CD8-positive, alpha-beta memory T cell (primary cell): Measurements from ENCODE around the gene USP47. TPM values are rescaled to one million over a fixed set of nuclear protein-coding genes. Genes with fewer than 3 reads are reported as not detected.
"Not testable (repeated sequence)": the region's sequence is repeated elsewhere in the genome, so short reads cannot be mapped to it uniquely, and the experiment has no call there.

Experiments used
- CTCF ChIA-PET: fragments of 350-600 bp; sonication (Branson Sonifier 250); formaldehyde crosslinking; loops from one replicate; lab custom pipeline; 2021; ENCODE audit warnings: antibody characterized with exemption; lab: Charles Lee
- POLR2A ChIA-PET: fragments of 350-600 bp; sonication (Branson Sonifier 250); formaldehyde crosslinking; loops from one replicate; lab custom pipeline; 2021; ENCODE audit warnings: antibody characterized with exemption; lab: Charles Lee
- DNase-seq, 5 donors: peaks; one replicate each; pipeline versions ENCODE4 v3.0.0 to v3.0.0-alpha.2; 2020 to 2022; ENCODE audit warnings: mixed read lengths in 1 of 5
- H3K27ac ChIP-seq: one replicate; pipeline ENCODE4 v1.7.0; 2013; ENCODE audit warnings: low read depth, mild to moderate bottlenecking, low read length, moderate library complexity
- H3K27me3 ChIP-seq: 2 replicates; pipeline ENCODE4 v1.7.0; 2013; ENCODE audit warnings: low read length, mild to moderate bottlenecking; ENCODE audit not compliant: insufficient read depth, poor library complexity, severe bottlenecking
- H3K36me3 ChIP-seq: 2 replicates; pipeline ENCODE4 v1.7.0; 2013; ENCODE audit warnings: mild to moderate bottlenecking, low read length, moderate library complexity; ENCODE audit not compliant: insufficient read depth
- H3K4me1 ChIP-seq: 2 replicates; pipeline ENCODE4 v1.7.0; 2013; ENCODE audit warnings: mild to moderate bottlenecking, low read length, moderate library complexity; ENCODE audit not compliant: insufficient read depth
- H3K4me3 ChIP-seq: 2 replicates; pipeline ENCODE4 v1.7.0; 2013; ENCODE audit warnings: mild to moderate bottlenecking, low read length
- H3K9me3 ChIP-seq: 2 replicates; pipeline ENCODE4 v1.7.0; 2013; ENCODE audit warnings: mild to moderate bottlenecking, low read length
- H3K27ac Mint-ChIP-seq, 8 donors: one replicate each; pipeline ENCODE4 v1.8.0; 2020 to 2021; ENCODE audit warnings: mixed read lengths in 8 of 8, mild to moderate bottlenecking in 6 of 8, inconsistent platforms in 3 of 8, moderate library complexity in 3 of 8
- H3K27me3 Mint-ChIP-seq, 2 donors: one replicate each; pipeline ENCODE4 v1.8.0; 2020 to 2021; ENCODE audit warnings: mixed read lengths in 2 of 2, mild to moderate bottlenecking in 1 of 2, moderate library complexity in 1 of 2
- H3K36me3 Mint-ChIP-seq, 3 donors: one replicate each; pipeline ENCODE4 v1.8.0; 2020 to 2021; ENCODE audit warnings: mixed read lengths in 3 of 3, inconsistent platforms in 1 of 3, mild to moderate bottlenecking in 1 of 3
- H3K4me1 Mint-ChIP-seq, 3 donors: one replicate each; pipeline ENCODE4 v1.8.0; 2020 to 2021; ENCODE audit warnings: mixed read lengths in 3 of 3, inconsistent platforms in 1 of 3, mild to moderate bottlenecking in 1 of 3
- H3K4me3 Mint-ChIP-seq, 7 donors: one replicate each; pipeline ENCODE4 v1.8.0; 2020 to 2021; ENCODE audit warnings: mixed read lengths in 7 of 7, mild to moderate bottlenecking in 6 of 7, moderate library complexity in 4 of 7, inconsistent platforms in 2 of 7
- H3K9me3 Mint-ChIP-seq, 5 donors: one replicate each; pipeline ENCODE4 v1.8.0; 2020 to 2022; ENCODE audit warnings: mixed read lengths in 5 of 5, mild to moderate bottlenecking in 3 of 5, moderate library complexity in 2 of 5, inconsistent platforms in 1 of 5
- polyA plus RNA-seq: library from polyadenylated mRNA; unstranded; fragments of 300-500 nt; fragmentation: Illumina TruSeq; gene quantifications from one replicate; pipeline ENCODE4 v1.2.3, GENCODE V29; 2021
- total RNA-seq, 2 experiments: library from RNA; stranded (reverse); gene quantifications; one replicate each; pipeline ENCODE4 v1.2.3, GENCODE V29; 2021

Gene USP47
- total and polyA plus RNA-seq, 3 experiments from 2014 or later = 47.0 to 53.8 (median 50.2) TPM

DNA sequence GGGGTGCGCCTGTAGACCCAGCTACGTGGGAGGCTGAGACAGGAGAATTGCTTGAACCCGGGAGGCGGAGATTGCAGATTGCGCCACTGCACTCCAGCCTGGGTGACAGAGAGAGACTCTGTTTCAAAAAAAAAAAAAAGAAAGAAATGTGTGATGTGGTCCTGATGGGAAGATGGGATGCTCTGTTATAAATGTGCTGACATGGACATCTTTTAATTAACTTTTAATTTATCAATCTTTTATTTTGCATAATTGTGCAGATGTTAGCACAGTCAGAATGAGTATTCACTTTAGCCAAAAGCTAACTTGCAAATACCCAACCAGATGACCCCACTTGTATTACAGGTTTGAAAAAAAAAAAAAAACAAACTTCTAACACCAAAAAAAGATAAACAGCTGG lies 23.8 kb upstream of the USP47 start:
- ChIA-PET CTCF (interaction anchor here (0.9 to 1.0 kb wide), 3 partner anchors 20 to 471 kb away, joined by 3 read pairs; no protein-coding TSS in a partner anchor), POLR2A (interaction anchor here (0.6 kb wide), 1 partner anchor 1273 kb away, joined by 7 read pairs; no protein-coding TSS in a partner anchor)
- Mint-ChIP-seq H3K27me3 (peaks cover 5 to 8% of the 10 kb centered on the region in 2 donors), H3K4me1 (peaks cover 0 to 3% (median 0%) of the 10 kb centered on the region in 3 donors), H3K4me3 (no peak overlapping the region), H3K9me3 (no peaks in the 10 kb centered on the region), H3K27ac (no peak overlapping the region), H3K36me3 (no peaks in the 10 kb centered on the region)
- no peaks in the 10 kb centered on the region for H3K4me1 ChIP-seq
- no peaks in the 10 kb centered on the region for H3K36me3 ChIP-seq
- DNase-seq = no peak
- no peak overlapping the region for H3K27ac ChIP-seq
- H3K4me3 ChIP-seq = no peak overlapping the region
- H3K9me3 ChIP-seq = no peaks in the 10 kb centered on the region
- no peaks in the 10 kb centered on the region for H3K27me3 ChIP-seq

DNA sequence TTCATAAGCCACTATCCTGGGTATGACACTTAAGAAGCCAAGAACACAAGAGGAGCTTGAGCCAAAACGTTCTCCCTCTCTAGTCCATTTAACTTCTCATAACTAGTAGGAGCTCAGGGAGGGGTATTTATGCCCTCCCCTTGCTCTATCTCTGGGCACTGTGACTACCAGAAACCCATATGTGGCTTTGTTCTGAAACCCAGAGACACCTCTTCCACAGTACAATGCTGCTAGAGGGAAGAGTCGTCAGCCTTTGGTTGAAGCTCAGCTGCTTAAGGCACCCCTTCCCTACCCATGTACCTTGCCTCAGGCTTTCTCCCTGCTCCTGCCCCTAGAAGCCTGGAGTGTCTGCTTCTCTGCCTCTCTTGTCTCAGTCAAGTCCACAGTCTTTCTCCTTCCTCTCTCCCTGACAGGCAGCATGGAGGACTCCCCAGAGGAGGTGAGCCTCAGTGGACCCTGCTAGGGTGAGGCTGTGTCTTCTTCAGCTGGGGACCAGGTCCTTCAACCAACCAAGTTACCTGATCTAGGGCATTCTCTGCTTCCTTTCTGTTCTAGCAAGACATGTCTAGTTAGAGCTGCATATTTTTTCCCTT lies 23.1 kb upstream of the USP47 start:
- H3K4me1 Mint-ChIP-seq = peaks cover 0 to 3% (median 0%) of the 10 kb centered on the region in 3 donors
- H3K4me3 Mint-ChIP-seq = no peak overlapping the region
- Histone ChIP-seq H3K27ac (no peak overlapping the region), H3K4me3 (no peak overlapping the region), H3K9me3 (no peaks in the 10 kb centered on the region), H3K4me1 (no peaks in the 10 kb centered on the region), H3K27me3 (no peaks in the 10 kb centered on the region), H3K36me3 (no peaks in the 10 kb centered on the region)
- H3K27ac Mint-ChIP-seq = peak overlapping the region in 3 of 8 donors; percentile 24 to 73 (median 31)
- ChIA-PET POLR2A (interaction anchor here (0.6 kb wide), 2 partner anchors 252 to 1272 kb away, joined by 3 to 7 read pairs; no protein-coding TSS in a partner anchor), CTCF (interaction anchor here (0.9 to 1.0 kb wide), 2 partner anchors 20 to 471 kb away, joined by 3 read pairs; no protein-coding TSS in a partner anchor)
- no peak for DNase-seq
- no peaks in the 10 kb centered on the region for H3K9me3 Mint-ChIP-seq
- no peaks in the 10 kb centered on the region for H3K36me3 Mint-ChIP-seq
- H3K27me3 Mint-ChIP-seq = peaks cover 3 to 8% of the 10 kb centered on the region in 2 donors

DNA sequence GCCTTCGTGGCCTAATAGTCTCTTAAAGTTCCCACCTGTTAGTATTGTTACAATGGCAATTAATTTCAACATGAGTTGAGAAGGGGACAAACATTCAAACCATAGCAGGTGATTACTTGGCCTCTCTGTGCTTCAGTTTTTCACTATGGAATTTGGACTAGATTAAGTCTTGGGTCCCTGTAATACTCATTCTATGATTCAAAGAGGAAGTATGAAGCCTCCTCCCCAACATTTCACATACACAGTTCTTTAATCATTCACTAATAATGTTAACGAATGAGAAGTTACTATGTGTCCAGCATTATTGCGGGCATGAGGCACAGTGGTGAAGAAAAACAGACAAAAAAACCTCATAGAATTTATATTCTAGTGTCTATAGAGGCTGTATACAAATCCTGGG lies 19.9 kb upstream of the USP47 start:
- no peak overlapping the region for H3K27ac Mint-ChIP-seq
- Histone ChIP-seq H3K4me3 (no peak overlapping the region), H3K4me1 (no peaks in the 10 kb centered on the region), H3K27ac (no peak overlapping the region), H3K36me3 (no peaks in the 10 kb centered on the region), H3K9me3 (no peaks in the 10 kb centered on the region), H3K27me3 (no peaks in the 10 kb centered on the region)
- H3K4me3 Mint-ChIP-seq = no peak overlapping the region
- H3K9me3 Mint-ChIP-seq = peaks cover 0 to 2% (median 0%) of the 10 kb centered on the region in 5 donors
- H3K36me3 Mint-ChIP-seq = peaks cover 0 to 7% (median 1%) of the 10 kb centered on the region in 3 donors
- POLR2A ChIA-PET = no interaction called here
- CTCF ChIA-PET = no interaction called here
- H3K4me1 Mint-ChIP-seq = peaks cover 0 to 3% (median 0%) of the 10 kb centered on the region in 3 donors
- no peak for DNase-seq
- peaks cover 3 to 7% of the 10 kb centered on the region in 2 donors for H3K27me3 Mint-ChIP-seq

DNA sequence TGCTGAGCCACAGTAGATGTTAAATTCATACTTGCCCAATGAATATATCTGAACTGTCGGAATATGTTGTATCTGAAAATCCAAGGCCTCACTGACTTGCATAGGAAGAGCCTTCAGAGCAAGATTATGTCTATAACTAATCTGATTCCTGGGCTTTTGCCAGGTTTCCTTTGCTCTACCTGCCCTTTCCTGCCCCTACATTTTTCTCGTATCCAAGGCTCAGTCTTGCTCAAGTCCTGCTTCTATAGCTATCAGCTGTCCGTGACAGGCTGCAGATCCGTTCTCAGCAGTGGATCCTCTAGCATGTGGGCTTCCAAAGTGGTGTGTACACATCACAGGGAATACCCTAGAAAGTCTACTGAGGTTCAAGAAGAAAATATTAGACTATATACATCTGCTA lies 18.8 kb upstream of the USP47 start:
- no peak overlapping the region for H3K27ac ChIP-seq
- H3K4me3 Mint-ChIP-seq = no peak overlapping the region
- no peak overlapping the region for H3K4me3 ChIP-seq
- peaks cover 3% of the 10 kb centered on the region in 2 donors for H3K27me3 Mint-ChIP-seq
- ChIA-PET CTCF (no interaction called here), POLR2A (no interaction called here)
- H3K9me3 ChIP-seq = no peaks in the 10 kb centered on the region
- H3K36me3 Mint-ChIP-seq = peaks cover 0 to 7% (median 1%) of the 10 kb centered on the region in 3 donors
- no peaks in the 10 kb centered on the region for H3K27me3 ChIP-seq
- no peak overlapping the region for H3K27ac Mint-ChIP-seq
- no peaks in the 10 kb centered on the region for H3K36me3 ChIP-seq
- DNase-seq = no peak
- no peaks in the 10 kb centered on the region for H3K4me1 ChIP-seq
- peaks cover 0 to 3% (median 0%) of the 10 kb centered on the region in 3 donors for H3K4me1 Mint-ChIP-seq
- H3K9me3 Mint-ChIP-seq = peaks cover 0 to 2% (median 0%) of the 10 kb centered on the region in 5 donors

DNA sequence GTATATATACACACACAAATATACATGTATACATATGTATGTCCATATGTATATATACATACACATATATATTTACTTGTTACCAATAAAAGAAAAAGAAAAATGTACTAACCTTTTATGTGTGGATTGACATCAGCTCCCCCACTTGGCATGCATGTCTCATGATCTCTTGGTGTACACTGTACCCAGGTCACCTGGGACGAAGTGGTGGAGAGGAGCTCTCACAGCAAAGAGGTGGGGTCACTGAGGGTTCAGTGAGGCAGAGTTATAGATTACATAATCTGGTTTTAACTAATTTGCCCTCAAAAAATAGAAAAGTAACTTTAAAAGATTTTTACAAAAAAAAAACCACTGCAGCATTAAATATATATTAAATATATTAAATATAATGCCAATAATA lies 15.5 kb upstream of the USP47 start:
- ChIA-PET CTCF (no interaction called here), POLR2A (no interaction called here)
- Histone ChIP-seq H3K9me3 (no peaks in the 10 kb centered on the region), H3K36me3 (no peaks in the 10 kb centered on the region), H3K27me3 (no peaks in the 10 kb centered on the region), H3K27ac (no peak overlapping the region), H3K4me1 (no peaks in the 10 kb centered on the region), H3K4me3 (no peak overlapping the region)
- peaks cover 0 to 7% (median 1%) of the 10 kb centered on the region in 3 donors for H3K36me3 Mint-ChIP-seq
- H3K9me3 Mint-ChIP-seq = peaks cover 0 to 2% (median 0%) of the 10 kb centered on the region in 5 donors
- no peak overlapping the region for H3K4me3 Mint-ChIP-seq
- H3K27ac Mint-ChIP-seq = no peak overlapping the region
- DNase-seq = no peak
- H3K4me1 Mint-ChIP-seq = no peaks in the 10 kb centered on the region
- H3K27me3 Mint-ChIP-seq = peaks cover 2 to 3% of the 10 kb centered on the region in 2 donors

DNA sequence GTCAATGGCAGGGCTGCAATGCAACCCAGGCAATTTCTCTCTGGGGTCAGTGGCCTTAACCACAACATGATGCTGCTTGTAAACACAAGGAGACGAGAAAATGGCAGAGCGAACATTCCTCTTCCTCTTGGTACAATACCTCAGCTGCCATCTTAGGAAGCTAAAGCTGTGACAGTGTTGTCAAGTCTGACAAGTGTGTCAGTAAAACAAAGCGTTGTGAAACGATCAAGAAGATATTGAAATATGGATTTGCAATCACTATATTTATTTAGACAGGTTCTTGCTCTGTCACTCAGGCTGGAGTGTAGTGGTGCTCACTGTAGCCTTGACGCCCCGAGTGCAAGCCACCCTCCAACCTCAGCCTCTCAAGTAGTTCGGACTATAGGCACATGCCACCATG lies 14.5 kb upstream of the USP47 start:
- peaks cover 3 to 5% of the 10 kb centered on the region in 2 donors for H3K27me3 Mint-ChIP-seq
- POLR2A ChIA-PET = no interaction called here
- H3K36me3 ChIP-seq = no peaks in the 10 kb centered on the region
- H3K27me3 ChIP-seq = no peaks in the 10 kb centered on the region
- no peaks in the 10 kb centered on the region for H3K4me1 Mint-ChIP-seq
- no peak for DNase-seq
- no peak overlapping the region for H3K27ac ChIP-seq
- no peak overlapping the region for H3K4me3 ChIP-seq
- H3K9me3 Mint-ChIP-seq = peaks cover 0 to 2% (median 0%) of the 10 kb centered on the region in 5 donors
- H3K27ac Mint-ChIP-seq = no peak overlapping the region
- no peak overlapping the region for H3K4me3 Mint-ChIP-seq
- peaks cover 0 to 7% (median 1%) of the 10 kb centered on the region in 3 donors for H3K36me3 Mint-ChIP-seq
- no peaks in the 10 kb centered on the region for H3K4me1 ChIP-seq
- CTCF ChIA-PET = no interaction called here
- no peaks in the 10 kb centered on the region for H3K9me3 ChIP-seq

DNA sequence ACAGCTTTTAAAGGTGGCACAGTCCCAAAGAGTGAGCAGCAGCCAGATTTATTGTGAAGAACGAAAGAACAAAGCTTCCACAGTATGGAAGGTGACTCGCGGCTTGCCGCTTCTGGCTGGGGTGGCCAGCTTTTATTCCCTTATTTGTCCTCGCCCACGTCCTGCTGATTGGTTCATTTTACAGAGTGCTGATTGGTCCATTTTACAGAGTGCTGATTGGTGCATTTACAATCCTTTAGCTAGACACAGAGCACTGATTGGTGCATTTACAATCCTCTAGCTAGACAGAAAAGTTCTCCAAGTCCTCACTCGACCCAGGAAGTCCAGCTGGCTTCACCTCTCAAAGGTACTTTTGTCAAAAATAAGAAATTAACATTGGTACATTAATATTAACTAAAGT lies 10.4 kb upstream of the USP47 start:
- H3K36me3 Mint-ChIP-seq, H3K27ac Mint-ChIP-seq, POLR2A ChIA-PET, H3K36me3 ChIP-seq, DNase-seq, H3K4me3 Mint-ChIP-seq, H3K4me1 Mint-ChIP-seq, H3K4me1 ChIP-seq, CTCF ChIA-PET, H3K4me3 ChIP-seq, H3K9me3 Mint-ChIP-seq, H3K27me3 ChIP-seq, H3K27ac ChIP-seq, H3K9me3 ChIP-seq: not testable (repeated sequence)
- peaks cover 9 to 15% of the 10 kb centered on the region in 2 donors for H3K27me3 Mint-ChIP-seq

DNA sequence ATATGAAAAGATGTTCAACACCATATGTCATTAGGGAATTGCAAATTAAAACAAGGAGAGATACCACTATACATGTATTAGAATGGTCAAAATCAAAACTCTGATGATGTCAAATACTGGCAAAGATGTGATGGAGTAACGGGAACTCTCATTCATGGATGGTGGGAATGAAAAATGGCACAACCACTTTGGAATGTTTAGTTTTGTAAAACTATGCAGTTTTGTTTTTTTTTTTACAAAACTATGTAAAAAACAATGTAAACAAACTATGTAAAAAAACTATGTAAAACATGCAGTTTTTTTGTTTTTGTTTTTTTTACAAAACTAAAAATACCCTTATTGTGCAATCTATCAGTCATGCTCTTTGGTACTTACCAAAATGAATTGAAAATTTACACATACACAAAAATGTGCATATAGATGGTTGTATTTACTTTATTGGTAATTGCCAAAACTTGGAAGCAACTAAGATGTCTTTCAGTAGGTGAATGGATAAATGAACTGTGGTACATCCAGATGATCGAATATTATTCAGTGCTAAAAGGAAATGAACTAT lies 5.0 kb upstream of the USP47 start:
- Histone ChIP-seq H3K9me3 (no peaks in the 10 kb centered on the region), H3K4me3 (no peak overlapping the region), H3K4me1 (no peaks in the 10 kb centered on the region), H3K27ac (no peak overlapping the region), H3K36me3 (no peaks in the 10 kb centered on the region), H3K27me3 (no peaks in the 10 kb centered on the region)
- ChIA-PET POLR2A (no interaction called here), CTCF (no interaction called here)
- Mint-ChIP-seq H3K9me3 (no peaks in the 10 kb centered on the region), H3K4me1 (peaks cover 2 to 3% (median 3%) of the 10 kb centered on the region in 3 donors), H3K36me3 (peaks cover 0 to 5% (median 4%) of the 10 kb centered on the region in 3 donors), H3K27me3 (peaks cover 19 to 36% of the 10 kb centered on the region in 2 donors), H3K27ac (no peak overlapping the region), H3K4me3 (no peak overlapping the region)
- DNase-seq = no peak
